K562 (cell line): ENCODE measurements around the gene SLC12A4. TPM values are rescaled to one million over a fixed set of nuclear protein-coding genes. Genes with fewer than 3 reads are reported as not detected.

ENCODE experiments used
- BACH1 ChIP-seq: fragments of 200-800 bp; sonication (Bioruptor generic); IDR thresholded peaks from 2 replicates; pipeline ENCODE4 v1.6.1; 2016; ENCODE audit warnings: missing genetic modification characterization, missing compliant biosample characterization
- BCLAF1 ChIP-seq, 2 experiments: fragments of 450-650 bp in 1 of 2; IDR thresholded peaks; 2 replicates each; pipeline ENCODE4 v1.6.1; 2011 to 2017; ENCODE audit warnings: low read depth in 2 of 2, antibody characterized with exemption in 1 of 2, borderline replicate concordance in 1 of 2, low read length in 1 of 2, mild to moderate bottlenecking in 1 of 2, mixed read lengths in 1 of 2; ENCODE audit not compliant: control insufficient read depth in 1 of 2
- HDAC1 ChIP-seq, 2 experiments: fragments of 450-650 bp; IDR thresholded peaks; 2 replicates each; pipeline ENCODE4 v1.6.1; 2016 to 2017; ENCODE audit warnings: inconsistent platforms in 1 of 2, mild to moderate bottlenecking in 1 of 2, moderate library complexity in 1 of 2
- NFE2 ChIP-seq: IDR thresholded peaks from 2 replicates; pipeline ENCODE4 v1.6.1; 2014; ENCODE audit warnings: antibody characterized with exemption, low read depth
- RUNX1 ChIP-seq: sonication (generic); IDR thresholded peaks from 2 replicates; pipeline ENCODE4 v1.6.1; 2016; ENCODE audit warnings: antibody characterized with exemption, low read depth
- YY1 ChIP-seq, 3 experiments: IDR thresholded peaks; 2 replicates each; pipeline ENCODE4 v1.6.1; 2011; ENCODE audit warnings: low read length in 2 of 3, mild to moderate bottlenecking in 2 of 3, moderate library complexity in 2 of 3, borderline replicate concordance in 1 of 3, control low read depth in 1 of 3, low read depth in 1 of 3; ENCODE audit not compliant: insufficient read depth in 3 of 3, insufficient replicate concordance in 2 of 3, control insufficient read depth in 1 of 3, insufficient read length in 1 of 3; ENCODE audit errors: extremely low read depth in 1 of 3
- ZNF717 ChIP-seq: fragments of 250-450 bp; sonication (Bioruptor Pico); IDR thresholded peaks from 2 replicates; pipeline ENCODE4 v1.5.0; 2021
- polyA plus RNA-seq, 8 experiments: library from polyadenylated mRNA; depleted of rRNA in 4 of 8; stranded (reverse) in 5 of 8; unstranded in 3 of 8; fragments of >200 nt; fragmentation: Nextera tagmentation in 2 of 8; fragmentation: Illumina TruSeq in 1 of 8; extraction: Ambion mirVana in 2 of 8; extraction: Trizol in 1 of 8; gene quantifications; 2 replicates each; pipeline versions ENCODE4 v1.2.1 to v1.2.3, GENCODE V29; 2011 to 2014; ENCODE audit warnings: inconsistent platforms in 1 of 8, missing spikeins in 1 of 8
- total RNA-seq, 7 experiments: library from RNA; depleted of rRNA in 6 of 7; stranded (reverse); fragments of >200 nt in 6 of 7; fragmentation: Illumina TruSeq in 2 of 7; extraction: Trizol in 2 of 7; gene quantifications; 2 replicates each; pipeline versions ENCODE4 v1.2.1 to v1.2.3, GENCODE V29; 2011 to 2021; ENCODE audit warnings: low replicate concordance in 1 of 7
- TF ChIP-seq, protein P1 (sequence below): fragments of 450-650 bp; formaldehyde crosslinking; IDR thresholded peaks from 2 replicates; pipeline ENCODE4 v1.4.0; 2020; ENCODE audit warnings: mild to moderate bottlenecking, moderate library complexity
- TF ChIP-seq, protein P2 (sequence below): fragments of 450-650 bp; IDR thresholded peaks from 2 replicates; pipeline ENCODE4 v1.6.1; 2017; ENCODE audit warnings: antibody characterized with exemption
- TF ChIP-seq, protein P3 (sequence below): sonication (generic); formaldehyde crosslinking; IDR thresholded peaks from 2 replicates; pipeline ENCODE4 v1.8.0; 2022; ENCODE audit warnings: mild to moderate bottlenecking, low read depth, missing genetic modification reagents
- TF ChIP-seq, protein P4 (sequence below): fragments of 450-650 bp; IDR thresholded peaks from 2 replicates; pipeline ENCODE4 v1.7.0; 2016; ENCODE audit warnings: borderline replicate concordance

SLC12A4 gene
- total and polyA plus RNA-seq, 9 of the 15 experiments (the other 6 are each of a cell fraction or from before 2014, with no cell fraction given) = 0.75 to 43.5 (median 15.0) TPM

GRCh38 chr16:67993207-67994039 lies 25.0 kb upstream of the SLC12A4 start (continued):
- TF ChIP-seq NFE2 (no peak), BACH1 (tag) (no peak), HDAC1 (IDR thresholded peaks at IDR 0.05) (peak in 1 of 2 experiments; percentile 87; a peak in 2 of 4 replicates), RUNX1 (0 out of 2 replicates have a peak, but pooled peaks have one; percentile 52), BCLAF1 (IDR thresholded peaks at IDR 0.05; ENCODE audit: borderline replicate concordance in 1 of 2, control insufficient read depth in 1 of 2, low read depth in 2 of 2, low read length in 1 of 2) (no peak), YY1 (IDR thresholded peaks at IDR 0.05; ENCODE audit: borderline replicate concordance in 1 of 3, control insufficient read depth in 1 of 3, extremely low read depth in 1 of 3, insufficient read depth in 3 of 3, insufficient read length in 1 of 3, insufficient replicate concordance in 2 of 3, low read depth in 1 of 3, low read length in 2 of 3) (peak in 2 of 3 experiments; percentile 40 to 68), ZNF717 (no peak)
- TF ChIP-seq, protein P1, sequence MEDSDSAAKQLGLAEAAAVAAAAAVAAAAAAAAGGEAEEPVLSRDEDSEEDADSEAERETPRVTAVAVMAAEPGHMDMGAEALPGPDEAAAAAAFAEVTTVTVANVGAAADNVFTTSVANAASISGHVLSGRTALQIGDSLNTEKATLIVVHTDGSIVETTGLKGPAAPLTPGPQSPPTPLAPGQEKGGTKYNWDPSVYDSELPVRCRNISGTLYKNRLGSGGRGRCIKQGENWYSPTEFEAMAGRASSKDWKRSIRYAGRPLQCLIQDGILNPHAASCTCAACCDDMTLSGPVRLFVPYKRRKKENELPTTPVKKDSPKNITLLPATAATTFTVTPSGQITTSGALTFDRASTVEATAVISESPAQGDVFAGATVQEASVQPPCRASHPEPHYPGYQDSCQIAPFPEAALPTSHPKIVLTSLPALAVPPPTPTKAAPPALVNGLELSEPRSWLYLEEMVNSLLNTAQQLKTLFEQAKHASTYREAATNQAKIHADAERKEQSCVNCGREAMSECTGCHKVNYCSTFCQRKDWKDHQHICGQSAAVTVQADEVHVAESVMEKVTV (CRISPR knock-in tag) = peak; percentile 66
- TF ChIP-seq, protein P2, sequence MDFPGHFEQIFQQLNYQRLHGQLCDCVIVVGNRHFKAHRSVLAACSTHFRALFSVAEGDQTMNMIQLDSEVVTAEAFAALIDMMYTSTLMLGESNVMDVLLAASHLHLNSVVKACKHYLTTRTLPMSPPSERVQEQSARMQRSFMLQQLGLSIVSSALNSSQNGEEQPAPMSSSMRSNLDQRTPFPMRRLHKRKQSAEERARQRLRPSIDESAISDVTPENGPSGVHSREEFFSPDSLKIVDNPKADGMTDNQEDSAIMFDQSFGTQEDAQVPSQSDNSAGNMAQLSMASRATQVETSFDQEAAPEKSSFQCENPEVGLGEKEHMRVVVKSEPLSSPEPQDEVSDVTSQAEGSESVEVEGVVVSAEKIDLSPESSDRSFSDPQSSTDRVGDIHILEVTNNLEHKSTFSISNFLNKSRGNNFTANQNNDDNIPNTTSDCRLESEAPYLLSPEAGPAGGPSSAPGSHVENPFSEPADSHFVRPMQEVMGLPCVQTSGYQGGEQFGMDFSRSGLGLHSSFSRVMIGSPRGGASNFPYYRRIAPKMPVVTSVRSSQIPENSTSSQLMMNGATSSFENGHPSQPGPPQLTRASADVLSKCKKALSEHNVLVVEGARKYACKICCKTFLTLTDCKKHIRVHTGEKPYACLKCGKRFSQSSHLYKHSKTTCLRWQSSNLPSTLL = no peak
- TF ChIP-seq, protein P3, sequence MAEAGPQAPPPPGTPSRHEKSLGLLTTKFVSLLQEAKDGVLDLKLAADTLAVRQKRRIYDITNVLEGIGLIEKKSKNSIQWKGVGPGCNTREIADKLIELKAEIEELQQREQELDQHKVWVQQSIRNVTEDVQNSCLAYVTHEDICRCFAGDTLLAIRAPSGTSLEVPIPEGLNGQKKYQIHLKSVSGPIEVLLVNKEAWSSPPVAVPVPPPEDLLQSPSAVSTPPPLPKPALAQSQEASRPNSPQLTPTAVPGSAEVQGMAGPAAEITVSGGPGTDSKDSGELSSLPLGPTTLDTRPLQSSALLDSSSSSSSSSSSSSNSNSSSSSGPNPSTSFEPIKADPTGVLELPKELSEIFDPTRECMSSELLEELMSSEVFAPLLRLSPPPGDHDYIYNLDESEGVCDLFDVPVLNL (CRISPR knock-in tag) = peak; percentile 77
- TF ChIP-seq, protein P4, sequence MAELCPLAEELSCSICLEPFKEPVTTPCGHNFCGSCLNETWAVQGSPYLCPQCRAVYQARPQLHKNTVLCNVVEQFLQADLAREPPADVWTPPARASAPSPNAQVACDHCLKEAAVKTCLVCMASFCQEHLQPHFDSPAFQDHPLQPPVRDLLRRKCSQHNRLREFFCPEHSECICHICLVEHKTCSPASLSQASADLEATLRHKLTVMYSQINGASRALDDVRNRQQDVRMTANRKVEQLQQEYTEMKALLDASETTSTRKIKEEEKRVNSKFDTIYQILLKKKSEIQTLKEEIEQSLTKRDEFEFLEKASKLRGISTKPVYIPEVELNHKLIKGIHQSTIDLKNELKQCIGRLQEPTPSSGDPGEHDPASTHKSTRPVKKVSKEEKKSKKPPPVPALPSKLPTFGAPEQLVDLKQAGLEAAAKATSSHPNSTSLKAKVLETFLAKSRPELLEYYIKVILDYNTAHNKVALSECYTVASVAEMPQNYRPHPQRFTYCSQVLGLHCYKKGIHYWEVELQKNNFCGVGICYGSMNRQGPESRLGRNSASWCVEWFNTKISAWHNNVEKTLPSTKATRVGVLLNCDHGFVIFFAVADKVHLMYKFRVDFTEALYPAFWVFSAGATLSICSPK = no peak
